ENCODE measurements around the gene NPB.

NPB gene

GRCh38 chr17:81927152-81927652, 25.2 kb downstream of the NPB start:
- peak in 1 of 2 donors; percentile 54 for DNase-seq

- peak; percentile 81 to 88 for DNase-seq
Observed at GRCh38 chr17:81927653-81928543, 25.9 kb downstream of the NPB start, which contains the start of gene MAFG. Gene MAFG, minus strand, starts transcription at chr17:81927735. Its CDS starts 4,550 bp downstream, at chr17:81923185.

- no peak for DNase-seq
Observed at GRCh38 chr17:81928544-81929252, 26.7 kb downstream of the NPB start.

GRCh38 chr17:81929253-81930141, 27.5 kb downstream of the NPB start:
- no peak for DNase-seq

GRCh38 chr17:81930142-81931125, 28.4 kb downstream of the NPB start:
- no peak for DNase-seq

GRCh38 chr17:81931189-81931556, 29.1 kb downstream of the NPB start:
- no peak for DNase-seq

GRCh38 chr17:81931557-81932332, 29.7 kb downstream of the NPB start:
- DNase-seq, result peak in 1 of 2 donors; percentile 12

GRCh38 chr17:81932333-81932983, 30.4 kb downstream of the NPB start:
- DNase-seq, result no peak

GRCh38 chr17:81933178-81933699, 31.2 kb downstream of the NPB start:
- DNase-seq, result no peak

GRCh38 chr17:81934098-81934757, 32.2 kb downstream of the NPB start:
- DNase-seq, result no peak

GRCh38 chr17:81934850-81935708, 33.0 kb downstream of the NPB start:
- DNase-seq, result no peak

- no peak for DNase-seq
Observed at GRCh38 chr17:81935709-81936084, 33.7 kb downstream of the NPB start.

- DNase-seq, result no peak
Observed at GRCh38 chr17:81939218-81939617, 37.2 kb downstream of the NPB start.

GRCh38 chr17:81939881-81940385, 37.9 kb downstream of the NPB start:
- DNase-seq, result no peak

- no peak for DNase-seq
Observed at GRCh38 chr17:81940538-81941483, 38.8 kb downstream of the NPB start.

GRCh38 chr17:81941484-81942166, 39.6 kb downstream of the NPB start:
- no peak for DNase-seq

All from bone marrow (tissue), 2 donors.